Body of pancreas (tissue), 4 donors: Measurements from ENCODE around the gene LRRC51. TPM values are rescaled to one million over a fixed set of nuclear protein-coding genes. Genes with fewer than 3 reads are reported as not detected.

Source experiments
- ATAC-seq: fragments of 150-250 bp; one replicate; pipeline ENCODE4 v1.9.1; 2016
- DNase-seq, 4 donors: peaks; one replicate each; pipeline ENCODE4 v3.0.0-alpha.2; 2019
- H3K27ac ChIP-seq, 4 donors: fragments of 200-600 bp; sonication (generic); 1 replicate in 3 of 4; 2 replicates in 1 of 4; pipeline versions ENCODE4 v1.5.1 to v1.6.1; 2016 to 2019; ENCODE audit warnings: mild to moderate bottlenecking in 1 of 4, mixed read lengths in 1 of 4, moderate library complexity in 1 of 4
- H3K27me3 ChIP-seq, 2 donors: fragments of 200-600 bp; sonication (generic); one replicate each; pipeline ENCODE4 v1.6.0; 2016; ENCODE audit warnings: mild to moderate bottlenecking in 1 of 2
- H3K36me3 ChIP-seq, 2 donors: fragments of 200-600 bp; sonication (generic); replicated peaks in 1 of 2; 2 replicates each; pipeline ENCODE4 v1.5.1; 2016; ENCODE audit warnings: low read depth in 2 of 2; ENCODE audit not compliant: insufficient read depth in 1 of 2
- H3K4me1 ChIP-seq: fragments of 200-600 bp; sonication (generic); one replicate; pipeline ENCODE4 v1.6.0; 2016
- H3K4me3 ChIP-seq, 2 donors: fragments of 200-600 bp; sonication (generic); 1 replicate in 1 of 2; 2 replicates in 1 of 2; pipeline ENCODE4 v1.5.1; 2016 to 2019
- H3K9me3 ChIP-seq, 3 donors: fragments of 200-600 bp; sonication (generic); 1 replicate in 2 of 3; 2 replicates in 1 of 3; pipeline ENCODE4 v1.5.1; 2016
- CTCF ChIP-seq, 7 experiments: fragments of 450-650 bp in 4 of 7; fragments of 200-600 bp in 3 of 7; sonication (generic) in 3 of 7; IDR thresholded peaks; one replicate each; pipeline ENCODE4 v1.5.1; 2016 to 2019; ENCODE audit warnings: antibody characterized with exemption in 7 of 7
- POLR2A ChIP-seq, 3 donors: fragments of 450-650 bp; IDR thresholded peaks; one replicate each; pipeline ENCODE4 v1.6.1; 2016; ENCODE audit warnings: antibody characterized with exemption in 3 of 3, mild to moderate bottlenecking in 2 of 3
- WGBS, 2 donors: methylation state at CpG; one replicate each; pipeline ENCODE4 v1.1.5; 2017; 5-methylcytosine and 5-hydroxymethylcytosine counted together
- intact Hi-C: fragments of 100-400 bp; cut with DNase I; formaldehyde crosslinking; loops from one replicate; pipeline ENCODE4 v1.15.1; 2023
- total RNA-seq, 2 donors: library from RNA; depleted of rRNA; stranded (reverse); fragments of >200 nt; gene quantifications; one replicate each; pipeline ENCODE4 v1.1.0, GENCODE V29; 2016

Gene LRRC51
- total RNA-seq, 2 donors from 2014 or later: 2.3 to 9.9 TPM

GRCh38 chr11:72042064-72042745 lies 38.4 kb upstream of the LRRC51 start:
- DNase-seq (no peak), ATAC-seq (no peak)
- Histone ChIP-seq H3K27ac (peak overlapping the region; percentile 91 to 98 (median 95)), H3K4me1 (peaks cover 47% of the 10 kb centered on the region), H3K4me3 (no peak overlapping the region), H3K9me3 (no peaks in the 10 kb centered on the region), H3K36me3 (no peaks in the 10 kb centered on the region), H3K27me3 (no peaks in the 10 kb centered on the region)
- intact Hi-C loops: no loop called here
- WGBS, 2 donors: 9 to 12% methylated on average over 4 to 5 of the region's 5 CpGs
- TF ChIP-seq CTCF (IDR thresholded peaks at IDR 0.05) (no peak), POLR2A (IDR thresholded peaks at IDR 0.05) (peak in 1 of 3 donors; percentile 2)

GRCh38 chr11:72045849-72046248 lies 34.8 kb upstream of the LRRC51 start:
- no peak for ATAC-seq
- 60 to 66% methylated on average over 5 of the region's 5 CpGs for WGBS, 2 donors
- TF ChIP-seq CTCF (IDR thresholded peaks at IDR 0.05): no peak
- no peak for TF ChIP-seq POLR2A (IDR thresholded peaks at IDR 0.05)
- no peak for DNase-seq
- H3K36me3 ChIP-seq: no peaks in the 10 kb centered on the region
- H3K27ac ChIP-seq: no peak overlapping the region
- H3K9me3 ChIP-seq: no peaks in the 10 kb centered on the region
- intact Hi-C loops: no loop called here
- H3K4me1 ChIP-seq: peaks cover 43% of the 10 kb centered on the region
- no peaks in the 10 kb centered on the region for H3K27me3 ChIP-seq
- H3K4me3 ChIP-seq: no peak overlapping the region

- peaks cover 30% of the 10 kb centered on the region for H3K4me1 ChIP-seq
- intact Hi-C loops: no loop called here
- ATAC-seq (peak; percentile 87), DNase-seq (peak; percentile 49 to 76 (median 56))
- 49 to 52% methylated on average over 3 of the region's 3 CpGs for WGBS, 2 donors
- no peaks in the 10 kb centered on the region for H3K27me3 ChIP-seq
- H3K27ac ChIP-seq: peak overlapping the region; percentile 50 to 81 (median 66)
- no peak overlapping the region for H3K4me3 ChIP-seq
- H3K36me3 ChIP-seq: no peaks in the 10 kb centered on the region
- TF ChIP-seq POLR2A (IDR thresholded peaks at IDR 0.05): no peak
- no peak for TF ChIP-seq CTCF (IDR thresholded peaks at IDR 0.05)
- no peaks in the 10 kb centered on the region for H3K9me3 ChIP-seq
Observed at GRCh38 chr11:72048766-72049460, 31.7 kb upstream of the LRRC51 start.

- H3K36me3 ChIP-seq: no peaks in the 10 kb centered on the region
- peaks cover 8% of the 10 kb centered on the region for H3K4me1 ChIP-seq
- H3K27me3 ChIP-seq: no peaks in the 10 kb centered on the region
- 81 to 95% methylated on average over 3 of the region's 3 CpGs for WGBS, 2 donors
- no peak overlapping the region for H3K27ac ChIP-seq
- intact Hi-C loops: no loop called here
- no peak overlapping the region for H3K4me3 ChIP-seq
- ATAC-seq (no peak), DNase-seq (no peak)
- TF ChIP-seq CTCF (IDR thresholded peaks at IDR 0.05) (no peak), POLR2A (IDR thresholded peaks at IDR 0.05) (no peak)
- H3K9me3 ChIP-seq: no peaks in the 10 kb centered on the region
Observed at GRCh38 chr11:72058416-72059034, 22.1 kb upstream of the LRRC51 start.
